ENCODE measurements around the gene CFAP251.

Gene CFAP251

DNA sequence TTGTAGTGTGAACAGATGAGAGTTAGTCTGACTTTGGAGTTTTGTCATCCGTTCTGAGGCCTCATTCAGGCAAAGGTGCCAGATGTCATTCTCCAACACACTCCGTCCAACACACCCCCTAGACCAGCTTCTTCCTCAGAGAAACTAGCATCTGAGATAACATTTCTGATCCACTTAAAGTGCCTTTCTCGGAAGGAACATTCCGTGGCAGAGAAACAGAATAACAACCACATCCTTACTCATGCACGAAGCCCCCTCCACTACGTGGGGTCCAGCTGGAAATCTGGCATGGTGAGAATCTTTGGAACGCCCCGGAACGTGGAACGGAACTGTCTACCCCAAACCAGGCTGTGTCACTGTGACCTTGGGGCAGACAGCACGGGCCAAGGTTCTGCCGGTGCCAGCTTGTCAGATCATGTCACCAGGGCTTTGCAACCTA is 86.3 kb downstream of the CFAP251 start:
- no peak for DNase-seq

DNA sequence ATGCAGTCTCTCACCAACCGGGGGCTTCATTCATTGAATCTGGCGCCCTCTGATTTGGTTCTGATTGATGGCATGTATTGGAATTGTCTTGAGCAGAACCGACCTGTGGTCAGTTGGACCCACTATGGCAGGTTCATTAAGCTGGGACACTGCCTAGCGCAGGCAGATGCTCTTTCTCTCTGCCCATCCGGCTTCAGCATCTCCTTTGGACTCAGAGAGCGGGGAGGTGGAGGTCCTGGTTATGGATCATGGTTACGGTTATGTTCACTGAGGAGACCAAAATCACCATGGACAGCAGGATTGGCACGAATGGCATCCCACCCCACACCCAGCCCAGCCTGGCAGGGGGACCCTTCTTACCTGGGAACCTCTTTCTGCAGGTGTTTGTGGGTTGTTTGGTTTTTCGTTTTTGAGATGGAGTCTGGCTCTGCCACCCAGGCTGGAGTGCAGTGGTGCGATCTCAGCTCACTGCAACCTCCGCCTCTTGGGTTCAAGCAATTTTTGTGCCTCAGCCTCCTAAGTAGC is 86.9 kb downstream of the CFAP251 start:
- DNase-seq, result no peak

DNA sequence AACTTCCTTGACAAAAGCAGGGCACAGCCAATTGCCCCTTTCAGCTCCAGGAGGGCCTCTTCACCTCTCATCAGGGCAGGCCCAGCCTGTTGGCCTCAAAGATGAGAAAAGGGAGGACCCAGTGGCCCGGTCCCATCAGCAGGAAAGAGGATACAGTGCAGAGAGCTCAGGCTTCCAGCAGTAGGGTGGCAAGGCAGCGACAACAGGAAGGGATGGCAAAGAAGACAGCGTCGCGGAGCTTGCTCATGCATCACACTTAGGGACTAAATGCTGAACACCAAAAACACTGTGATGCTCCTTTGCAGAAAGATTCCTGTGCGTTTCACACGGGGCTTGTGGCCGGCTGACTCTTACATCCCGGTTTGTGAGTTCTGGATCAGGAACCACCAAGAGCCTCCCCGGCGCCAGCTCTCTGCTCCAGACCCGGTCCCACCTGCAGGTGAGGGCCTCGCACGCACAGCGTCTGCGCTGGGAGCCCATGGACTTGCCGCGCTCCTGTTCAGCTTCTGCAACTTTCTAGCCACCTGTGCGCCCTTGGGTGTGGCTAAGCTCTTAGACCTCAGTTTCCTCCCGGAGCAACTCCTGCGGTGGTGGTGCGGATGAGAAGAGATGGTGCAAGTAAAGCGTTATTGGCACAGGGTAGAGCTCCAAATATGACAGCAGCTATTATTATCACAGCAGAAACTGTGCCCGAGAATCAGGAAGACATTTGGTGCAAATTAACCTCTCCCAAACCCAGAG is 88.0 kb downstream of the CFAP251 start:
- DNase-seq, result no peak

DNA sequence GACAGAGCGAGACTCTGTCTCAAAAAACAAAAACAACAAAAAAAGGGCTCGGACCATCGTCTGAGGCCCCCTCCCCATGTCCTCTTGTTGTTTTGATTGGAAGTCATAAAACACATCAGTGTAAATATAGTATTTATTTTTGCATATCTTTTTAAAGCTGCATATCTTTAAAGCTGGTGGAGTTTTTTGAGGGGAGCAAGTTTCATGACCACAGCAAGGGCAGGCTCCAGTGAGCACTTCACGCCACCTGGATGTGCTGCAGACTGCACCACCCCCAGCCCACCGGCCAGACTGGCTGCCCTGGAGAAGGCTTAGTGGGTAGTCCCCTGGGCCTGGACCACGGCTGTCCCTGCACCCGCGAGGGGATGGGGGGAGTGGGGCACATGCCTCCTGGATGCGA is 91.3 kb downstream of the CFAP251 start:
- no peak for DNase-seq

DNA sequence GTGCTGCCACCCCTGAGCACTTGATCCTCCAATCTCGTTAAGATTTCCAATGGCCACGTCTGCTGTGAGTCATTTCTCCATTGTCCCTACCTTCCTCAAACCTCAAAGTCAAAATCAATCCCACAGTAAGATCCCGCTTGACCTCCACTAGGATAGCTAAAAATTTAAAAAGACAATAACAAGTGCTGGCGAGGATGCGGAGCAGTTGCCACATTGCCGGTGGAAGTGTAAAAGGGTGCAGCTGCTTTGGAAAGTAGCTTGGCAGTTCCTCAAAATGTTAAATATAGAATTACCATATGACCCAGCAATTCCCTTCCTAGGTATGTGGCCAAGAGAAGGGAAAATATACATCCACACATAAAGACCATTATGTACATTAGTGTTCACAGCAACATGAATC is 93.8 kb downstream of the CFAP251 start:
- DNase-seq, result no peak

DNA sequence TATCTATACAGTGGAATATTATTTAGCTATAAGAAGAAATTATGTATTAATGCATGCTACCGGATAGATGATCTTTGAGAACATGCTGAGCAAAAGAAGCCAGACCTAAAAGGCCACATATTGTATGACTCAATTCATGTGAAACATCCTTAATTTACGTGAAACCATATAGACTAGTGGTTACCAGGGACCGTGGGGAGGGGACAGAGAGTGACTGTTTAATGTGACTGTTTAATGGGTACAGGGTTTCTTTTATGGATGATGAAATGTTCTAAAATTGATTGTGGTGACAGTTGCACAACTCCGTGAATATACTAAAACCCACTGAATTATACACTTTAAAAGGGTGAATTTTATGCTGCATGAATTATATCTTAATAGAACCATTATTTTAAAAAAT is 94.7 kb downstream of the CFAP251 start:
- DNase-seq, result no peak

DNA sequence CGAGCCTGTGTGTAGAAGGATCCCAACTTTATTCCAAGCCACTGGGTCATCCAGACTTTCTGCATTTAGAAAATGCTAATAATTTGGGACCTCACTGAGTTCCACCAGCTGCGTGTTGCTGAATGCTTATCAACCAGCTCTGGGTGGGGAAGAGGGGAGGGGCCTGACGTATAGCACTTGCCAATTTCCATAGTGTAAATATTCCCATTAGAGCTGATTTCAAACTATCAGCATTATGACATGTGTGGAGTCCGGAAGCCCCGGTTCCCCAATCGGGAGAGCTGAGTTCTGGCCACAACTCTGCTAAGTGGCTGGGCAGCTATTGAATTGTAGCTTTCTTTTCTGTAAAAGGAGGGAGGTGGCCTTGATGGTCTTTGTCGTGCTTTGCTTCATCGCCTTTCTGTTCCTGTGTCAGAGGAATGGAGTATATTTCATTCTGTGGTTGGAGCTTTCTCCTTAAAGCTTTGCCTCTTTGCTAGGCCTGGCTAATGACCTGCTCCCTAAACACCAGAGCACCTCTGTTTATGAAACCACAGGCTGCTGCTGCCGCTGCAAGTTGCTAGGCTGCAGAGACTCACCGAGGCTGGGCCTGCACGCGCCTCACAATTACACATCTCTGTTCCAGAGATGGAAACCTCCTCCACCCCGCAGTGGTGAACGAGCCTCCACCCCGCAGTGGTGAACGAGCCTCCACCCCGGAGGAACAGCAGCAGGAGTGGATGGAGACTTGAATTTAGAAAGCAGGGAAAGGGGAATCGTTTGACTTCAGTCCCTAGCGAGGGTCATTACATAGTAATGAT is 95.6 kb downstream of the CFAP251 start:
- DNase-seq, result no peak

DNA sequence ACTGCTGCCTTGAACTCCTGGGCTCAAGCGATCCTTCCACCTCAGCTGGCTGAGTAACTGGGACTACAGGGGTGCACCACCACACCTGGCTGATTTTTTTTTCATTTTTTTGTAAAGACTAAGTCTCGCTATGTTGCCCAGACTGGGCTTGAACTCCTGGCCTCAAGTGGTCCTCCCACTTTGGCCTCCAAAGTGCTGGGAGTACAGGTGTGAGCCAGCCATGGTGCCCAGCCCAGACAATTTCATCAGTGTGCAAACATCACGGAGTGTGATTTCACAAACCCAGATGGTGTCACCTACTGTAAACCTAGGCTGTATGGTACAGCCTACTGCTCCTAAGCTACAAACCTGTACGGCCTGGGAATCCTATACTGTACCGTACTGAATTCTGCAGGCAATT is 96.4 kb downstream of the CFAP251 start:
- peak; percentile 46 for DNase-seq

DNA sequence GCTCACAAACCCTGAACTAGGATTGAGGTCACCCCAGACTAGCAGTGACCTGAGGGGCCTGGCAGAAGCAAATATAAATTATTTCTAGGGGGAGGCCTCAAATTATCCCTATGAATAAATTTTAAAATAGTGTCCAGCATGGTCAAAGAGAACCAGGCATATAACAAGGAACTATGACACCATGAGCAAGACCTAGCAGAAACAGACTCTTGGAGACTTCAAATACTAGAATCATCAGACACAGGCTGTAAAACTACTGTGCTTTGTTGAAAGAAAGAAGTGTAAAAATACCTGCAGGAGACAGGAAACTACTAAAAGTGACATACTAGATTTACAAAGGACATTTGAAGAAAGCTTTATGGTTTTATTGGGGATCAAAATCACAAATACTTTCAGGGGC is 100.1 kb downstream of the CFAP251 start:
- no peak for DNase-seq

DNA sequence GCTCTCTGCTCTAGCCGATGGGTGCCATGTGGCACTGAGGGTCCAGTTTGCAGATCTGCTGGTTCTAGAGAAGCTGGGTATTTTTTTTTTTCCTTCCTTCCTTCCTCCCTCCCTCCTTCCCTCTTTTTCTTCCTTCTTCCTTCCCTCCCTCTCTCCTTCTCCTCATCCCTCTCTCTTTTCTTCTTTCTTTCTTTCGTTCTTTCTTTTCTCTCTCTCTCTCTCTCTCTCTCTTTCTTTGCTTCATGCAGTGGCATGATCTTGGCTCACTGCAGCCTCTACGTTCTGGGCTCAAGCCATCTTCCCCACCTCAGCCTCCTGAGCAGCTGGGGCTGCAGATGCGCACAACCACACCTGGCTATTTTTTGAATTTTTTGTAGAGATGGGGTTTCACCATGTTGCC is 100.5 kb downstream of the CFAP251 start:
- DNase-seq, result no peak

DNA sequence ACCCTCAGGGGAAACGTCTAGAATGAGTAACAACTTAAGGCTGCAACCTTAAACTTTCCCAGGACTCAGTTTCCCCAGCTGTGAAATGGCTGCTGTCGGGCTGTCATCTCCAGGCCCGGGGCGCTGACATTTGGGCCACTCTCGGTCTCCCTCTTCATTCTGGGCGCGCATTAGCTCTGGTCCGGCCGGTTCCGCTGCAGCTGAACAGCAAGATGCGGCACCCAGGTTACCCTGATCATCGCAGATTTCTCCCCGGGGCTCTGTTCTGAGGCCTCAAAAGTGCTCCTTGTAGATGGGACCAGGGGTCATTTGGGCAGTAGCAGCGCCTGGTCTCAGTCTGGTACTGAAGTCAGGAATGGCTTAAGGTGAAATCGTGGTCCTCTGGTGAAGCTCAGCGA is 102.4 kb downstream of the CFAP251 start:
- no peak for DNase-seq

DNA sequence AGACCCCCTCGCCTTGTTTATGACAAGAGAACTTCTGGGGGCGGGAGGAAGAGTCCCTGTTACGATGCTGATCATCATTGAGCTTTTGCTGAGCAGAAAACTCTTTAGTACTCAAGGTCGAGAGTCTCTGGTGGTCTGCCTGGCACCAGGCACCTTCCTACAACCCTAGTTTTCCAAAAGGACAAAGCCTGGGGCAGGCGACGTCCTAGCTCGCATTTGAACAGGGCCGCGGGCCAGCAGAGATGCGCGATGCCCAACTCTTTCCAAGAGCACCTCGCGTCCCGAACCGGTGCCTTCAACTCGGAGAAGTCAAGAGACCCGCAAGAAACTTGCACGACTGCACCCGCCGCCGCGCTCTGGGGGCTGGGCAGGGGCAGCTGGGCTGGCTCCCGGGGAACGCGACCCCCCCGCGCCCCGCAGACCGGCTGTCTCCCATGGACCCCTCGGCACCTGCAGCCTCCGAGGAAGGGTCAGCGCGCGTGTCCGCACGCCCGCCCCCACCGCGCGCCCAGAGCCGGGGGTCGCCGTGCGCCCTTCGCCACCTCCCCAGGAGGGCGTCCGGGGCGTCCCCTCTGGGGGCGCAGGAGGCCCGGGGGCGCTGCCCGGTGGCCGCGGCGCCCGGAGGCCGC is 102.9 kb downstream of the CFAP251 start:
- peak; percentile 70 for DNase-seq

DNA sequence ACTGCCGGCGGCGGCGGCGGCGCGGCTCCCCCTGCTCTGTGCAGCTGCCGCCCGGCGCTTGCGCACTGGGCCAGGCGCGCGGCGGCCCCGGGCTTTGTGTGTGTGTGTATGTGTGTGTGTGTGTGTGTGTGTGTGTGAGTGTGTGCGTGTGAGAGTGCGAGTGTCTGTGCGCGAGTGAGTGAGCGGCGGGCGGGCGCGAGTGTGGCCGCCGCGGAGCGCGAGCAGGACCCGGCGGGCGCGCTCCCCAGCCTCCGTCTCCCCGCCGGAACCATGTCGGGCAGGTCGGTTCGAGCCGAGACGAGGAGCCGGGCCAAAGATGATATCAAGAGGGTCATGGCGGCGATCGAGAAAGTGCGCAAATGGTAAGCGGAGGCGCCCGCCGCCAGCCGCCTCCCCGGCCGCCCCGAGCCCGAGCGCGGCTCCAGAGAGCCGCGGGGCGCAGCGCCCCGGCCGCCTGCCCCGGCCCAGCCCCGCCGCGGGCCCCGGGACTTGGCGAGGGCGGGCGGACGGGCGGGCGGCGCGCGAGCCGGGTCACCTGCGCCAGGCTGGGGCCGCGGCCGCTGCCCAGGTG is 103.5 kb downstream of the CFAP251 start, which contains the start of gene BCL7A:
Gene BCL7A, plus strand, starts transcription at position 63 of the 571 bp plus-strand sequence. Its CDS starts 208 bp downstream, at position 271.
- DNase-seq, result peak; percentile 93

DNA sequence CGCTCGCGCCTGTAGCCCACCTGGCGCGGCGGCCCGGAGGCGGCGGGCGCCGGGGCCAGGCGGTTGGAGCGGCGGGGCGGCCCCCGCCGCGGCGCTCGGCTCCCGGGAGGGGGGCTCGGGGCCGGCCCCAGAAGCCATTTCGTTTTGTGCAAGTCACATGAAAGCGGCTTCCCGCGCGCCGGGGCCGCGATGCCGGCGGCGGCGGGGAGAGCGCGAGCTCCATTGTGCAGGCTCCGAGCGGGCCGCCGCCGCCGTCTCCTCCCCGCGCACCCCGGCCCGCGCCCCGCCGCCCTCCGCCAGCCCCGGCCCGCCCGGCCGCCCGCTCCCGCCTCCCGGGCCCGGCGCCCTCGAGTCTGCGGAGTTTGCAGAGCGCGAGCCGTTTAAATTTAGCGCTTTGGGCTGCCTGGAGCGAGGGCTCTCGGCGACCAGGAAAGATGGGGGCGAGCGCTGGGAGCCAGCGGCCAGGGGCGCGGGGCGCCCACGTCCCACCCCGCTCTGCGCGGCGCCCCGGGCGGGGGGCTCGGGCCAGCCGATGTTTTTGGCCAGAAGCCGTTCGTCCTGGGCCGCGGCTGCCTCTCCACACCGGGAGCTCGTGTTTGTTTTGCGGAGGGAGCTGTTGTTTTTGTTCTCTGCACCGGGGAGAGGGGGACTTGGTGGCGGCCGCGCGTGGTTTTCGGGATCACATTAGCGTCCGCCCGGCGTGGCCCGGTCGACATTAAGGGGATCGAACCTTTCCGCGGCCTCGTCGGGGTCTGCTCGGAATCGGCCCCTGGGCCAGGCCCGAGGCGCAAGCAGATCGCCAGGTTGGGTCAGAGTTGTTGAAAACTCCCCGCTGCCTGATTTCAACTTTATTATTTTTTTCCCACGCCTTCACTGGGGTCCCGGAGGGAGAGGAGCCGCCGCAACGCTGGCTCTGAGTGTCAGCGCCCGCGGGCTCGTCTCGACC is 104.3 kb downstream of the CFAP251 start:
- peak; percentile 80 for DNase-seq

DNA sequence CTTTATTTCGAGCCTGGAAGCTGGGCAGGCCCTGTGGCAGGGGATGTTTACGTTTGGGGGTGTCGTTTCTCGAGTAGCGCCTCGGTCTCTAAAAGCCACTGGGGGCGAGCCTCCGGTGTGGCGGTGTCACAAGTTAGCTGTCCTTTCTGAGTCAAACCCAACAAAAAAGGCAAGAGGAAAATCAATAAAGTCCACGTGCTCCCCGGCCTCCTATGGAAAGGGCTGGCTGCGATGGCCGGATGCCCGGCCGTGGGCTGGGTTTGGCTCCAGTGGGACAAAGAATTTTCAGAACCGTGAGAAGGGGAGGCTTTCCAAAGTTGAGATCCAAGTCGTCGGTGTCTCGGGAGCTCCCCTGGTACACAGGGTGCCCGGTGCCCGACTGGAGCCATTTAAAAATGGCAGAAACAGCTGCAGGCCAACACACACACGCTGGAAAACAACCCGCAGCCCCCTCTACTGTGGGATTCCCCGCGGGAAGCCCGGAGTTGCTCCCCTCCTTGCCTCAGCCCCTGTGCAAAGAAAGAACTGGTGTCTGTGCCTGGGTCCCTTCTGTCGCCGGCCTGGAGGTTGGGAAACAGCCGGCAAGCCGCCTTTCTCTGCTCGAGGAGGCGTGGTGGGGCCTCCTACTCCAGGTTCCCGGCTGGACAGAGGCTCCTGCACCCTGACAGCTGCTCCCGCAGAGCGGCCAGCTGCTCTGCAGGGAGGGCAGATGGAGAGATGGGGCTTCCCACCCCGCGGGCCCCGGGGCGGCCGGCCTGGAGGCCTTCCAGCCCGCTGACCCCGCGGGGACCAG is 105.1 kb downstream of the CFAP251 start:
- DNase-seq, result peak; percentile 95

DNA sequence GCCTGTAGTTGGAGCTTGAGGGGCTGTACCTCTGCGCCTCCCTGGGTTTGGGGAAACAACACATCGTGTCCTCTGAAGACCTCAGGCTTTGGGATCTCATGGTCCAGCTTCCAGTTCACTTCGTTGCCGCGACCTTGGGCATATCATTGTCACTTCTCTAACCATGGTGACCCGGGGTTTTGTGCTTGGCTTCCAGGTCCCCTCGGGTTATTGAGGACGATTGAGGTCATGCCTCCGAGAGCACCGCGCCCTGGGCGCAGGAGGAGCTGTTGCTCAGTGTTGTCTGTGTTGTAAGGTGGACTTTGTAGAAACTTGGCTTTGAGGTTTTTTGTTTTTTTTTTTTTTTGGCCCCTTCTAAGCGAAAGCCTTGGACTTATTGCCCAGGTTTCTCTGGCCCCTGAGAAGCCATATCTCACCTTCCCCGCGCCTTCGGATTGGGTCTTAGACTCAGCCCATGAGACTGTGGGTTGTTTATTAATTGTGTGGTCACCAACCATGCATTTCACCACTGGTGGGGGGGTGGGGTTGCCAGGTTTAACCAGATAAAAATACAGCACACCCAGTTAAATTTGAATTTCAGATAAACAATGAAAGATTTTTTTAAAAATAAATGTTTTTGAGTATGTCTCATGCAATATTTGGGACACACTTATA is 105.9 kb downstream of the CFAP251 start:
- DNase-seq, result no peak

DNA sequence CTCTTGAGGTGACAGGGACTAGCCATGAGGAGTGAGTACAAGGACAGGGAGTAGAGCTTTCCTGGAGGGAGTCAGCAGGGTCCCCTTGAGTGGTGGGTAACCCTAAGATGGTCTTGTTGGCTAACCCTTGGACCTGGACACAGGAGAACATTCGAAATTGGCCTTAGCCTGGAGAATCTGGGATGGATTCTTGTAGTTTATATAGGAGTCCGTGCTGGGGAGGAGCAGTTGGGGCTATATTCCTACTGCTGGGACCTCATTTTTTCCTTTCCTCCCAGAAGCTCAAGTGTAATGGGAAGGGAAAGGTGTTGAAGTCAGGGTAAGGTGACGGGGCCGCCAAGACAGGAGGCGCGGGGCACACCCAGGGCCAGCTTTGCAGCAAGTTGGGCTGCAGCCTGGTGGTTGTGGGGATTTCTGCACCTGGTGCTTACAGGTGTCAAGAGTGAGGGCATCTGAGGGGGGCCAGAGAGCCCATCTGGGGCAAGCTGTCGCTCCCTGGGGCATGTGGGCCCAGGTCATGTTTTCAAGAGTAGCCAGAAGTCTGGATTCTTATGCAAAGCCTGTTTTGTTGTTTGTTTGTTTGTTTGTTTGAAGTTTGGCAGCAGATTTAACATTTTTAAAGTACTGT is 108.4 kb downstream of the CFAP251 start:
- peak; percentile 50 for DNase-seq

DNA sequence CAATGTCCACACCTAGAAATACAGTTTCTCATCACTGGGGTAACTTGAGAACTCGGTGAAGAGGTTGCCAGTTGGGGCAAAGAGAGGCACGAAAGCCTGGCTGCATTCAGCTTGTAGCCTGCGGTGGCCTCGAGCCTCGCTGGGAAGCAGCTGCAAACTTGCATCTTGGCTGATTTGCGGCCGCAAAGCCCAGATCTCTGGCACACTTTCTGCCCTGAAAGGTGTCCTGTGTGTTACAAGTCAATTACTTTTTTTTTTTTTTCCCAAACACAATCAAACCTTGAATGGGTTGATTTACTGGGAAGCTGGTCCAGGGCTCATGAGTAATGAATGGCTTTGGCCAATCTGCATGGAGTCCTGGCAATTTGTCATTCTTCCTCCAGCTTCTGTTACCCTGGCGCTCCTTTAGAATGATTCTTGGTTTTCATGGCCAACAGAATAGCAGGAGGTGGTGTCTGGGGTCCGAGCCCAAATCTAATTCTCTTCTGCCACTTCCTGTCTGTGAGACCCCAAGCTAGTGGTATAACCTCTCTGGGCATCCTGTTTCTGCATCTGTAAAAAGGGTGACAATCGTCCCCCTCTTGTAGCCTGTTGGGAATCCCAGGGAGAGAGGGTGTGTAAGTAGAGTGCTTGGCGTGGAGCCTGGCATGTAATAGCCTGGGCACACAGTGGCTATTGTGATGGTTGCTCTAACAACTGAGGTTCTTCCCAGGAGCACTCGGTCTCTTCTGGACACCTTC is 109.9 kb downstream of the CFAP251 start:
- DNase-seq, result peak; percentile 92

DNA sequence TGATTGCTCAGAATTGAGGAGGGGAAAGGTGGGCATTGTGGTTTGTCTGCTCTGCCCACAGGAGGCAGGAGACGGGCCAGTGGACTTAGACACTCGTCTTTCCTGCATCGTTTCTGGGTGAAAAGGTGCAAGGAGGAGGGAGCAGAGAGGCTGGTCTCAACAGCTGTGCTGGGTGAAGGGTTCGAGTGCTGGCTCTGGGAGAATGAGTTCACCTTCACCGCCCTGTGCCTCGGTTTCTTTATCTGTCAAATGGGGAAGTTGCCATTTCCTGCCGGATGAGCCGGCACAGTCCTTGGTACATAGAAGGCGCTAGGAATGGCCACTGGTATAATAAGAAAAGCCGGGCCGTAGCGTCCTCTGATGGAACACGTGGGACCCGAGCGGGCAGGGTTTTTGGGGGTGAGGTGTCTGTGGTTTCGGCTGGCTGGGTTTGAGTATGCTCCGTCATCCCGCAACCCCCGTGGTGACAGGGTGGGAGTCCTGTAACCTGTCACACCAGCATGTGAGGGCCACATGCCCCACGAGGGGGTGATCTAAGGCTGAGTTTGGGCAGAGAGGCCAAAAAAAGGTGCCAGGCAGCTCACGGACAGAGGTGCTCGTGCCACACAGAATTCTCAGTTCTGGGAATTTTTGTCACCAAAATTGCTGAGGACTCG is 110.6 kb downstream of the CFAP251 start:
- no peak for DNase-seq
